ENCODE measurements around the gene PCBD2.
"Not testable (repeated sequence)": the region's sequence is repeated elsewhere in the genome, so short reads cannot be mapped to it uniquely, and the experiment has no call there.

Gene PCBD2

GRCh38 chr5:134957920-134958608 lies 53.1 kb downstream of the PCBD2 start:
- DNase-seq (ENCODE audit: low read depth in 2 of 2): no peak

GRCh38 chr5:134958755-134959154 lies 53.8 kb downstream of the PCBD2 start:
- no peak for DNase-seq (ENCODE audit: low read depth in 2 of 2)

DNA sequence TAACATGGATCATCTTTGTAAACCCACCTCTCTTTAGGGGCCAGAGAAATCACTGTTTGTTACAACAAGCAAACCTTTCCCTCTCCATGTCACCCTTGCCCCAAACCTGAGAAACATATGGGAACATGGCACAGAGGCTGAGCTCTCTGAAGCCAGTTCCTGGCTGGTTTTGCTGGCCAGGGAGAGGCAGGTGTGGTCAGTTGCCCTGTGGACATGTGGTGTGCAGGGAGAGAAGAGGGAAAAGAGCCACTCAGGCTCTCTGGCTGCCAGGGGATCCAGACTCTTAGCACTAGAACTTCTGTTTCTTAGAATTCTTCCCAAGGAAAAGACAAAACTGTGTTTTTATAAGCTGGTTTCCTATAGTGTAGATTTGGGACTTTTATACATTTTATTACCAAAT lies 58.2 kb downstream of the PCBD2 start:
- no peak for DNase-seq (ENCODE audit: low read depth in 2 of 2)

DNA sequence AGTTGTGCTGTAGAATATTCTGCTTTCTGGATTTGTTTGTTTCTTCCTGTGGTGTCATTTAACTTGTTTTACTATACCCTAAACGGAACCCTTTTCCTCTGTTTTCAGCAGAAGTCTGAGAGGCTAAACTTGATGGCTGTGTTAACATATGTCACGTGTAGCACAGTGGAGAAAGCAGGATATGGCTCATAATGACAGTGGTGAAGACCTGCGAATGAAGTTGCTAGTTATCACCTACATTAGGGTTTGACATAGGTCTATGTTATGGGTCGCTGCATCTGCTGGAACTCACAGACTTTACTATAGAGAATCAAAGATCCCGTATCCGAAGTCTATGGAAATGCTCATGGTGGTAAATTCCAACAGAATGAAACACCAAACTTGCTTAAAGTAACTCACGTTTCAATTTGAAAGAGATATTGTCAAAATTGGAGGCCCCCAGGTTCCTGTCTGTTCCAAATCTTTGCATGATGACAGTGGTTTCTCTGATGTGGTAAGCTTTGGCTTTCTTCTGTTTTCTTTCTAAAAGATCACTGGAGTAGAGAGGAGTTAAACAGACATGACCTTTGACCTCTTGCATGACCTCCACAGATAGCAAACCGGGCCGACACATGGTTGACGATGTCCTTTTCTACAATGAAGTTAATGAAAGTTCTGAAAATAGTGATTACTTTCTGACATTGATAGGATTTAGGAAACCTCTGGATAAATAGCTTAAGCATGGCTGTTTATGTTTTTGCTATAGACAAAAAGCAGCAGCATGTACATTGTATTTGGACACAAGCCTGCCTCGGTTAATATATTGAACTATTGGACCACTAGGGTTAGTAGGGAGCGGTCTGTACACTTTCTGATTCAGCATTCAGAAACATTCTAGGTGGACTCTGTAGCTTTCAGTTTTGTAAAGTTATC lies 59.7 kb downstream of the PCBD2 start:
- no peak for DNase-seq (ENCODE audit: low read depth in 2 of 2)

- no peak for DNase-seq (ENCODE audit: low read depth in 2 of 2)
These were observed 60.4 kb downstream of the PCBD2 start for GRCh38 chr5:134965271-134965825.

GRCh38 chr5:134967607-134968006 lies 62.7 kb downstream of the PCBD2 start, which contains the start of gene CATSPER3:
CATSPER3 (plus strand) TSS chr5:134967907; CDS start chr5:134967992, 85 bp downstream.
- no peak for DNase-seq (ENCODE audit: low read depth in 2 of 2)

DNA sequence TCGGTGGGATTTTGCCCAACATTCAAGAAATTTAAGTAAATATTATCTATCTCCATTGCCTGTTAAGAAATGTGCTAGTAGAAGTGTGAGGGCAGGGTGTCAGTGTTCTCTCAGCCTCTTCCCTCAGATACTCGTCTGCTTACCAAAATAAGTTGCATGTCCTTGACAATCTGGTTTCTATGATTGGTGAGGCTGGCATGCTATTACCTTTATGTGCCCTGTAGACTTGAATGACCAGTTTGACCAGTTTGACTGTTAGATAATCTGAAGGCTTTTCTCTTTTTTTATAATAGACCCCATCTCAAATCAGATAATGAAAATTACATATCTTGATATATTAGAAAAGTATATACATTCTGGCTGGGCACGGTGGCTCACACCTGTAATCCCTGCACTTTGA lies 63.1 kb downstream of the PCBD2 start:
- DNase-seq (ENCODE audit: low read depth in 2 of 2): no peak

GRCh38 chr5:134969166-134969565 lies 64.2 kb downstream of the PCBD2 start:
- no peak for DNase-seq (ENCODE audit: low read depth in 2 of 2)

- no peak for DNase-seq (ENCODE audit: low read depth in 2 of 2)
These were observed 70.3 kb downstream of the PCBD2 start for GRCh38 chr5:134975078-134975715.

DNA sequence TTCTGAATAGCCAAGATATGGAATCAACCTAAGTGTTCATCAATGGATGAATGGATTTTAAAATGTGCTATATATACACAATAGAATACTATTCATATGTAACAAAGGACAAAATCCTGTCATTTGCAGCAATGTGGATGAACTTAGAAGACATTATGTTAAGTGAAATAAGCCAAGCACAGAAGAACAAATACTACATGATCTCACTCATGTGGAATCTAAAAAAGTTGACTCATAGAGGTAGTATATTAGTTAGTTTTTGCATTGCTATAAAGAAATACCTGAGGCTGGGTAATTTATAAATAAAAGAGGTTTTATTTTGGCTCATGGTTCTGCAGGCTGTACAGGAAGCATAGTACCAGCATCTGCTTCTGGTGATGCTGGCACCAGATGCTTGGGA lies 70.9 kb downstream of the PCBD2 start:
- DNase-seq (ENCODE audit: low read depth in 2 of 2): no peak

DNA sequence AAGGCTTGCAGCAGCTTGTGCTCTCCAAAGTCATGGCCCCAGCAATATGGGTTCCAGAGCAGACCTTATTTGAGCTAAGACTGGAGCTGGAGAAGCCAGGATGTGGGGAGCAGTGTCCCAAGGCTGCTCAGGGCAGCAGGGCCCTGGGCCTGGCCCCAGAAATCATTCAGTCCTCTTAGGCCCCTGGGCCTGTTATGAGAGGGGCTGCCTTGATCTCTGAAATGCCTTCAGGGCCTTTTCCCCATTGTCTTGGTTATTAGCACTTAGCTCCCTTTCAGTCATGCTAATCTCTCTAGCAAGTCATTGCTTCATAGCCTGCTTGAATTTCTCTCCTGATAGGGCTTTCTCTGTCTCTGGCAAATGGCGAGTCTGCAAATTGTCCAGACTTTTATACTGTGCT lies 71.9 kb downstream of the PCBD2 start:
- DNase-seq (ENCODE audit: low read depth in 2 of 2): no peak

GRCh38 chr5:134979416-134979815 lies 74.5 kb downstream of the PCBD2 start:
- DNase-seq (ENCODE audit: low read depth in 2 of 2): no peak

DNA sequence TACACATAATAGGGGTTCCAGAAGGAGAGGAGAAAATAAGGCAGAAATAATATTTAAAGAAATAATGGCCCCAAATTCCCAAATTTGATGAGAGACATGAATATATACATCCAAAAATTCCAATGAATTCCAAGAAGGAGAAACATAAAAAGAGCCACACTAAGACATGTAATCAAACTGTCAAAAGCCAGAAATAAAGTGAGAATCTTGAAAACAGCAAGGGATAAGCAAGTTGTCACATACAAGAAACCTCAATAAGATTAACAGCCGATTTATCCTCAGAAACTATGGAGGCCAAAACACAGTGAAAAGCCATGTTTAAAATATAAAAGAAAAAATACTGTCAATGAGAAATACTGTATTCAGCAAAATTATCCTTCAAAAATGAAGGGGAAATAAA lies 77.3 kb downstream of the PCBD2 start:
- no peak for DNase-seq (ENCODE audit: low read depth in 2 of 2)

DNA sequence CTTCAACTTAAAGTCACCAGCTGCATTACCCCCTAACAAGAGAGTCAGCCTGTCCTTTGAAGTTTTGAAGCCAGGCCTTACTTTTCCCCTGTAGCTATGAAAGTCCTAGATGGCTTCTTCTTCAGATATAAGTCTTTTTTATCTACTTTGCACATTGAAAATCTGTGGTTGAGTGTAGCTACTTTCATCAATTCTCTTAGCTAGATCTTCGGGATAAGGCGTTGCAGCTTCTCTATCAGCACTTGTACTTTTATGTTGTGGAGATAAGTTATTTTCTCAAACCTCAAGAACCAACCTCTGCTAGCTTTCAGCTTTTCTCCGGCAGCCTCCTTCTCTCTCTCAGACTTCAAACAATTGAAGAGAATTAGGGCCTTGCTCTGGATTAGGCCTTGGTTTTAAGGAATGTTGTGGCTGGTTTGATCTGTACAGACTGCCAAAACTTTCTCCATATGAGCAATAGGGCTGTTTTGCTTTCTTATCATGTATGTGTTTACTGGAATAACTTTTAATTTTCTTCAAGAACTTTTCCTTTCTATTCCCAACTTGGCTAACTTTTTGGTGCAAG lies 84.4 kb downstream of the PCBD2 start:
- DNase-seq (ENCODE audit: low read depth in 2 of 2): no peak

DNA sequence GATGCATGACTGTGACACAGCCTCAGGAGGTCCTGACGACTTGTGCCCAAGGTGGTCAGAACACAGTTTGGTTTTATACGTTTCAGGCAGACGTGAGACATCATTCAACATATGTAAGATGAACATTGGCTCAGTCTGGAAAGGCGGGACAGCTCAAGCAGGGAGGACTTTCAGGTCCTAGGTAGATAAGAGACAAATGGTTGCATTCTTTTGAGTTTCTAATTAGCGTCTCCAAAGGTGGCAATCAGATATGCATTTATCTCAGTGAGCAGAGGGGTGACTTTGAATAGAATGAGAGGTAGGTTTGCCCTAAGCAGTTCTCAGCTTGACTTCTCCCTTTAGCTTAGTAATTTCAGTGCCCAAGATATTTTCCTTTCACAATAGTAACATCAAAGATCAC lies 85.3 kb downstream of the PCBD2 start:
- DNase-seq (ENCODE audit: low read depth in 2 of 2): not testable (repeated sequence)

DNA sequence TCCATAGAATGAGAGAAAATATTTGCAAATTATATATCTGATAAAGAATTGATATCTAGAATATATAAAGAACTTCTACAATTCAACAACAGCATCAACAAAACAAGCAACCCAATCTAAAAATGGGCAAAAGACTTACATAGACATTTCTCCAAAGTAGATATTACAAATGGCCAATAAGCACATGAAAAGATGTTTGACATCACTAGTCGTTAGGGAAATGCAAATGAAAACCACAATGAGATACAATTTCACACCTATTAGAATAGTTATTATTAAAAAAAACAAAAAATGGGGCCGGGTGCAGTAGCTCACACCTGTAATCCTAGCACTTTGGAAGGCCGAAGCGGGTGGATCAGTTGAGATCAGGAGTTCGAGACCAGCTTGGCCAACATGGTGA lies 87.2 kb downstream of the PCBD2 start:
- no peak for DNase-seq (ENCODE audit: low read depth in 2 of 2)

DNA sequence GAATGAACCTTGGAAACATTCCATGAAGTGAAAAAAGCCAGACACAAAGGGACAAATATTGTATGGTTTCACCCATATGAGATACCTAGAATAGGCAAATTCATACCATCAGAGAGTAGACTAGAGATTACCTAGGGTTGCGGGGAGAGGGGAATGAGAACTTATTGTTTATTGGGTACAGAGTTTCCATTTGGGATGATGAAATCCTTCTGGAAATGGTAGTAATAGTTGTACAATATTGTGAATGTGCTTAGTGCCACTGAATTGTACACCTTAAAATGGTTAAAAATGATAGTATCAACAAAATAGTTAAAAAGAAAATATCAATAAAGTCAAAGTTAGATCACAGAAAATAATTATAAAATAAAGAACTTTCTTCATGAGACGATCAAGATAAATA lies 88.2 kb downstream of the PCBD2 start:
- DNase-seq (ENCODE audit: low read depth in 2 of 2): no peak

DNA sequence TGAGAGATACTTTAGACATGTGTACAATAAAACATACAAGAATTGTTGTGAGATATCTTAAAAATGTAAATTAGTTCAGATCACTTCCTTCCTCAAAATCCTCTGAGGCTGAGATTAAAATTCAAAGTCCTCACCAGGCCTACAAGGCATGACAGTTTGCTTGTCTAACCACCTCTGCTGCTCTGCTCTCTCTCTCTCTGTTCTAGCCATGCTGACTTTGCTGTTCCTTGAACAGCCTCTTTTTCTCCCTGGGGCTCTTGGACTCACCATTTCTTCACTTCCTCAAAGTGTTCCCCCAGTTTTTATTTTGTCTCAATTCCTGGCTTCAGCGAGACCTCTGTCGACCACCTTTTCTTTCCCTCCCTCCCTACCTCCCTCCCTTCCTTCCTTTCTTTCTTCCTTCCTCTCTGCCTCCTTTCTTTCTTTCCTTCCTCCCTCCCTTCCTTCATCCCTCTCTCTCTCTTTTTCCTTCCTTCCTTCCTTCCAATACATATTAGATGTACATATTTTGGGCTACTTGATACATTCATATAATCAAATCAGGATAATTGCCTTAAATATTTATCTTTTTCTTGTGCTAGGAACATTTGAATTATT lies 89.7 kb downstream of the PCBD2 start:
- DNase-seq (ENCODE audit: low read depth in 2 of 2): no peak

DNA sequence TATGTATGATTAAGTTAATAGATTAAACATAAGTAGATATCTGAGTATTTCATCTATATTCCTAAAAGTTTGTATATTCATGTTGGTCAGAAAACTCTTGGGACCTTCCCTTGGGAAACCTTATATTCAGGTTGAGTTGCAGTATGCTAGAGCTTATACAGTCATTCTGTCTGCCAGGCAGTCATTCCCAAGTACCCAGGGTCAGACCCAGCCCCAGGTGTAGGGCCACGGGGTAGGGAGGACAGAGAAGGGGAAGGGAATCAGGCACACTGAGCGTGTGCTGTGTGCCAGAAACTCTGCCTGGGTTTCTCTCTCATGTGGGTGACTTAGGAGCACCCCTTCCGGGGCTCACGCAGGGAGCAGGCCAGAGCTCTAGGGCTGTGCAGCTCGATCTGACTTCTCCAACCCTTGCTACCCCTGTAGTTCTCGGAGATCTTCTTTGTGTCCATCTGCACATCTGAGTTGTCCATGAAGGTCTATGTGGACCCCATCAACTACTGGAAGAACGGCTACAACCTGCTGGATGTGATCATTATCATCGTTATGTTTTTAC lies 91.0 kb downstream of the PCBD2 start:
- DNase-seq (ENCODE audit: low read depth in 2 of 2): no peak

DNA sequence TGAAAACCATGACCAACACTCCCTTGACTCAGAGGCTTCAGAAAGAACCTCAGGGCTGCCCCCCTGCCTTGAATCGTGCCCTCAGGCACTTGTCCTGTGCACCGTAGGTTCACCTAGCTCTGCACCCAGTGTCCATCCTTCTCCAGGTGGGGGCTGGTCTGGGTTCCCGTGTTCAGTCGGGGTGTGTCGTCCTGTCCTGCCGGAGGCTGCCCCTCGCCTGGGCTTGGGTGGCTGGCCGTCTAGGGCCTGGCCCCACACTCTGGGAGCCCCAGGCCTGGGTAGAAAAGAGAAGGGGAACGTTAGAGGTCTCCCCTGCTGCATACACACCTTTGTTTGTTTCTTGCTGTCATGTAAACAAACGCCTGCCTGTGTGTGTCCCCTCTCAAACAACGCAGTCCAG lies 92.1 kb downstream of the PCBD2 start:
- no peak for DNase-seq (ENCODE audit: low read depth in 2 of 2)

- not testable (repeated sequence) for DNase-seq (ENCODE audit: low read depth in 2 of 2)
These were observed 93.1 kb downstream of the PCBD2 start for GRCh38 chr5:134998068-134998467.
